ENCODE results near the gene MADD.

Gene MADD

DNA sequence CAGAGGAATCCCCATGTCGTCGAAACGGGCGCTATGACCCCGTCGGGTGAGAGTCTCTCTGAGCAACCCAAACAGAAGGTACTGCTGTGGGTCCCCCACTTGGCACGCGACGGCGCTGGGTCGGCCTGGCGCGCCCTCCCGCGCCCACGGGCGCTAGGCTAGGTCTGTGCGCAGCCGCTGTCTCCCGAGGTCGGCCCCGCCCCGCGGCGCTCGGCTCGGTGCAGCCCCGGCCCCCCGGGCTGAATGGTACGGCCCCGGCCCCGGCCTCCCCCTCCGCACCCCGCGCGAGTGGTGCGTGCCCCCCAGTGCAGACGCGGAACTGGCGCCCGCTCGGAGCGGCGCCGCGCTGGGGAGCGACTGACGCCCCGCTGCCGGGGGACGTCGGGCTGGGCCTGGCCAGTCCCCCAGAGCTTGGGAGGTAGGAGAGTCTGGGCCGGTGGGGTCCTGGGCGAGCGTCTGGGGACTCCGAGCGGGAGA is at the start of gene MADD:
Gene MADD, plus strand, starts transcription at position 305 of the 477 bp plus-strand sequence.
- no peak for DNase-seq (ENCODE audit: low read depth)

DNA sequence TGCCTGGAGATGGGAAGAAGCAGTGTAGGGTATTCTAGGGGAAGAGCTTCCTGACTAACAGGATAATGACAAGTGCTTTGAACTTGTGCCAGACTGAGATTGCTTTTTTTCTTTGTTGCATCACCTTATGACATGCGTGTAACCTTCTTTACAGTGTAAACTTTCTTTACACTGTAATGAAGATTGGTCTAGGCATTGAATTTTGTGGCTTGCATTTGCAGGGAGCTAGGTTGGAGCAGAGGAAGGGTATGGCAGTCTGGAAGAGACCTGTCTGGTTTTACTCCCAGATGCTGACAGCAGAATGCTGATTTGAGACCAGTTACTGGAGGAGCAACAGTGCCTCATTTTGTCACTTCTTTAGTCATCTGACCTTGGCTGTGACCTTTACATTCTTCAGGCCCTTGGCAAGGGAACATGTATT is 49.5 kb upstream of the MADD start:
- peak; percentile 32 for DNase-seq (ENCODE audit: low read depth)

DNA sequence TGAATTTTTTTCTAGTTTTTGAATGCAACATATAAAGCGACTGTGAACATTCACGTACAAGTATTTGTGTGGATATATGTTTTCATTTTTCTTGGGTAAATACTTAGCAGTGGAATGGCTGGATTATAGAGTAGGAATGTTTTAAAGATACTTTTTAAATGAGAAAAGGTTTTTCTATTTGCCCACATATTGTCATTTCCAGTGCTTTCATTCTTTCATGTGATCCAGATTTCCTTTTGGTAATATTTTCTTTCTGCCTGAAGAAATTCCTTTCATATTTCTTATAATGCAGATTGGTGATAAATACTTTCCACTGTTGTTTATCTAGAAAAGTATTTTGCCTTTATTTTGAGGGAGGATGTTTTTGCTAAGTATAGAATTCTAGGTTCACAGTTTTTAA is 47.2 kb upstream of the MADD start:
- DNase-seq (ENCODE audit: low read depth) = no peak

DNA sequence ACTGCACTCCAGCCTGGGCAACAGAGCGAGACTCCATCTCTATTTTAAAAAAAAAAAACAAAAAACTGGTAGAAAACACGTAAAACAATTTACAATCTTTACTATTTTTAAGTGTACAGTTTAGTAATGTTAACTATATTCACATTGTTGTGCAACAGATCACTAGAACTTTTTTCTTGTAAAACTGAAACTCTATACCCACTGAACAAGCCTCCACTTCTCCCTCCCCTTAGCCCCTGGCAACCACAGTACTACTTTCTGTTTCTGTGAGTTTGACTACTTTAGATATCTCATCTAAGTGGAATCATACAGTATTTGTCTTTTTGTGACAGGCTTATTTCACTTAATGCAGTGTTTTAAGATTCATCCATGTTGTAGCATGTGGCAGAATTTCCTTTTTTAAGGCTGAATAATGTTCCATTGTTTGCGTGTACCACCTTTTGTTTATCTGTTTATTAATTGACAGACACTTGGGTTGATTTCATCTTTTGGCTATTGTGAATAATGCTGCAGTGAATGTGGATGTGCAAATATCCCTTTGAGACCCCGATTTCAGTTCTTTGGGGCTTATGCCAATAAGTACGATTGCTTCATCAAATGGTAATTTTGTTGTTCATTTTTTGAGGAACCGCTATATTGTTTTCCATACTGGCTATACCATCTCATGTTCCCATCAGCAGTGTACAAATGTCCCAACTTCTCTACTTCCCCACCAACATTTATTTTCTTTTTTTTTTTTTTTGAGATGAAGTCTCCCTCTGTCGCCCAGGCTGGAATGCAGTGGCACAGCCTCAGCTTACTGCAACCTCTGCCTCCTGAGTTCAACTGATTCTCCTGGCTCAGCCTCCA is 44.2 kb upstream of the MADD start:
- no peak for DNase-seq (ENCODE audit: low read depth)

DNA sequence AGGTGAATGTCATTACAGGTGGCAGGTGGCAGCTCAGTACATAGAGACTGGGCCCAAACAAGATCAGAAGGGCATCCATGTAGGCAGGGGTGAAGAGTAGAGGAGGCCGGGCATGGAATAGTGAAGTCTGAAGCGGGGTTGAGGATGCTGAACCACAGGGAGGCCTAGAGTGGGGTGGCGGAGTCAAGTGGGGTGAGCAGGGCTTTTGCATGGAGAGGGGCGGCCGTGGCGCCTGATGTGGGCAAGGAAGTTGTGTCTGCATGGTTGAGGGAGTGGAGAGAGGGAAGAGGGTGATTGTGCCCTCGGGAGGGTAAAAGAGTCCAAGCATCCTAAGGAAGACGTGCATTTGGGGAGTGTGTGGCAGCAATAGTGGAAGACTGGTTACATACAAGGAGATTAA is 40.8 kb upstream of the MADD start:
- no peak for DNase-seq (ENCODE audit: low read depth)

DNA sequence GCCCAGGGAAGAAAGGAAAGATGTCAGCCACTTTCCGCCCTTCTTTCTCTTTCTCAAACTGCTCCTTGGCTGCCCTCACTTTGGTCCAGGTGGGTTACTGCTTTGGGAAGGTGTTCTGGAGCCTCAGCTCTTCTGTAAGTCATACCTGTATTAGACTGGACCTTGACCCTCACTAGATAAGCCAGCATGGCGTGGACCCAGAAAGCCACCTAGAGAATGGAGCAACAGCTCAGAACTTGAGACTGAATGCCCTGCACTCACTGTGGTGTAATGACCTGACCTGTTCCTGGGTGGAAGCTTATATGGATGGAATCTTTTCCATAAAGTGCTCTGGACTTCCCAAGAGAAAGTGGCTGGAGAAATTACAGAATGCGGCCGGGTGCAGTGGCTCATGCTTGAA is 36.9 kb upstream of the MADD start:
- DNase-seq (ENCODE audit: low read depth) = no peak

DNA sequence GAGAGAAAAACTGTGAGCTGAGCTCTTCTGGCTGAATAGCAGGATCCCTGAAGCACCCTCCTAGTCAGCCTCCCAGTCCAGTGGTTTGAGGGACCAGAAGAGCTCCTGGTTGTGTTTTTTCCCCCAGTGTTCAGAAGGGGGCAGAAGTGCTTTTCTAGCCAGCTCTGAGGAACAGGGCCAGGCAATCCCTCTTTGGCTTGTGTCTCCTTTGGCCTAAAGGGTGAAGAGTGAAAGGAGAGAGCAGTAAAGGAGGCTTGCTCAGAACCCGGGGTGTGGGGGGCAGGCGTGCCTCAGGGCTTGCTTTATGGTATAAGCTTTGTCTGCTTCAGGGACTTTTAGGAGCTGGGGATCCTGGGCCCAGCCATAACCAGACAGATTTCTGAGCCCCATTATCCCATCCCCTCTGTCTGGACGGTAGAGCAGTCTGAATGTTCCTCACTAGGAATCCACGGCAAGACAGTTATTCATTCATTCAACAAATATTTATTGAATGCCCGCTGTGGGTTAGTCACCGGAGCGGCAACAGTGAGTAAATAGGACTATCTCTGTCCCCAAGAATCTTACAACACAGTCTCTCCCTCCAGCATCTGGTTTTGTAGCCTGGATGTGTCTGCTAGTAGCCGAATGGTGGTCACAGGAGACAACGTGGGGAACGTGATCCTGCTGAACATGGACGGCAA is 35.8 kb upstream of the MADD start:
- peak; percentile 56 for DNase-seq (ENCODE audit: low read depth)

DNA sequence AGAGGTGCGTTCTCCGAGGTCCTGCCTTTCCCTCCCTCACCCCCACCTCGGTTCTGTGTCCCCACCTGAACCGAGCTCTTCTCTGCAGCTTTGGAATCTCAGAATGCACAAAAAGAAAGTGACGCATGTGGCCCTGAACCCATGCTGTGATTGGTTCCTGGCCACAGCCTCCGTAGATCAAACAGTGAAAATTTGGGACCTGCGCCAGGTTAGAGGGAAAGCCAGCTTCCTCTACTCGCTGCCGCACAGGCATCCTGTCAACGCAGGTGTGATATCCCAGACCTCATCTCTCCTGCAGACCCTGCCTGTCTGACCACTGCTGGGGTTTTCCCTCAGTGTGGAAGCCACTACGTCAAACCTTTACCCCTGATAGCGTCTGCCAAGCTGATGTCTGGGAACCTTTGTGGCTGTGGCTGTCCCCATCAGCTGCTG is 35.2 kb upstream of the MADD start:
- no peak for DNase-seq (ENCODE audit: low read depth)

DNA sequence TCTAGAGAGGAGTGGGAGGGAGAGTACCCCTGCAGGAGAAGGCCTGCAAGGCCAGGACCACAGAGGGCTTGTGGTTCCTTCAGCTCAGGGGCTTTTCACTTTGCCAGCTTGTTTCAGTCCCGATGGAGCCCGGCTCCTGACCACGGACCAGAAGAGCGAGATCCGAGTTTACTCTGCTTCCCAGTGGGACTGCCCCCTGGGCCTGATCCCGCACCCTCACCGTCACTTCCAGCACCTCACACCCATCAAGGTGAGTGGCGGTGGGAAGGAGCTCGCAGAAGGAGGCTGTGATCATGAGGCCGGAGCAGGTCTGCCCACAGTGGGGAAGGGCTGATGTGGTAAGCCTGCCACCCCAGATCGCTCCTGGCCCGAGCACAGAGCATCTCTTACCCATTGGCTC is 34.8 kb upstream of the MADD start:
- DNase-seq (ENCODE audit: low read depth) = no peak

DNA sequence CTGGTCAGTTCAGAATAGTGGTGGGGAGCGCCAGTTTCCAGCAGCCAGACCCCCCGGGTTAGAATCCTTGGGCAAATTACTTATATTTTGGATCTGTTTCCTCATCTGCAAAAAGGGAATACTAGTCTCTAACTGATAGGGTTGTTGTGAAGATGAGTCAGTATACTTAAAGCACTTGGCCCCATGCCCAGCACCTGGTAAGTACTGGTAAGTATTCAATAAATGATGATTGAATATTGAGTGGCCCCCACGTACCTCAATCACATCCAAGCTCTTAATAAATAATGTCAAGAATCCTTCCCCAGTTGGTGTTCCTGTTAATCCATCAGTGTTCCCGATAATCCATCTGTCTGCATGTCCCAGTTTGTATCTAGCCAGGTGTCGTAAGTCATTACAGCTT is 33.5 kb upstream of the MADD start:
- no peak for DNase-seq (ENCODE audit: low read depth)

DNA sequence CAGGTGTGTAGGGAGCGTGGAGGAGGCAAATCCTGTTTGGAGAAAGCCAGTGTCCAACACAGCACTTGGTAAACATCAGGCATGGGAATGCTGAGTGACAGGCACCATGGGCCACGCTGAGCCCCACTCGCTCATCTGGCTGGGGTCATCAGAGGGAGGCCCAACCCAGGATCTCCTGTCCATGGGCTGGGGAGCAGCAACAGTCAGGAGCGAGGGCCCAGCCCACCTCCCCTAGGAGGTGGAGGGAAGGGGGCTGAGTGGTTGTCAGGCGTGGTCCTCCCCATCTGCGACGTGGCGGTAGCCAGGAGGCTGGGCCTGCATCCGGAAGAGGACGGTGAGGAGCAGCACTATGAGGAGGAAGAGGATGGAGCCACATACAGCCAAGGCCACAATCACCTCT is 30.1 kb upstream of the MADD start:
- no peak for DNase-seq (ENCODE audit: low read depth)

DNA sequence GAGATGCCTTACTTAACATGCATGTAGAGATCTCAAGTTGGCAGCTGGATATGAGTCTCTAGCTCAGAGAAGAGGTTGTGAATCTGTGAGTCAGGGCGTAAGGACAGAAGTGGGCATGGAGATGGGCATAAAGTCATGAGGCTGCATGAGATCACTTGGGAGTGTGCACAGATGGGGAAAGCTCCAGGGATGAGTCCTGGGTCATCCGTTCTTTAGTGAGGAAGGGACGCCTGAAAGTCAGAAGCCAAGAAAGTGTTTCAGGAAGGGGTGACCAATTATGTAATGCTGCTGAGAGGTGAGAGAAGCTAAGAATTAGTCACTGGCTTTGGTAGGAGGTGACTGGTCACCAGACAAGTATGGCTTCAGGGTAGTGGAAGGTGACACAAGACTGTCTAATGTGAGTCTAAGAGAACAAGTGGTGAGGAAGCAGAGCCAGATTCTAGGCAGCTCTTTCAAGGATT is 28.1 kb upstream of the MADD start:
- DNase-seq (ENCODE audit: low read depth) = no peak

DNA sequence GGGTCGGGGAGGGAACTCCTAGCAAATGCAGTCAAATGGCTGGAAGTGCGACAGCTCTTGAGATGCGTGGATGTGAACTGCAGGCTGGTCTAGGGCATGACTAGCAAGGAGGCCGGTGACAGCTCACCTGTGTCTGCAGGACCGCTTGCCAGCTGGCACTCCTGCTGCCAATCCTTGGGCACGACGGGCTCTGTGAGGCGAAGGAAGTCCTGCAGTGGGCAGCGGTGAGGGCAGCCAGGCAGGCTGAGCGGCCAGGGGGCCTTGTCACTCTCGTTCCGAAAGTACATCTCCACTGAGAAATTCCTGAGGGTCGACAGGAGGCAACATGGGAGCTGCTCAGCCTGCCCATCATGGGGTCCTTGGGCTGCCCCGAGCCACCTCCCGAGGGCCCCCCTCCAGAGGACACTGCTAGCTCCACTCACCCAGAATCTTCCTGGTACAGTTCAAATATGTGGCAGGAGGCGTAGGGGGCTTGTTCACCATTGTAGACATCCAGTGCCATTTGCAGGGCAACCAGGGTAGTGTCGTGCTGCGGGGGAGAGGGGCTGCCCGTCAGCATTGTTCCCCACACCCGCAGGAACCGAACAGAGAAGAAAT is 27.2 kb upstream of the MADD start:
- no peak for DNase-seq (ENCODE audit: low read depth)

DNA sequence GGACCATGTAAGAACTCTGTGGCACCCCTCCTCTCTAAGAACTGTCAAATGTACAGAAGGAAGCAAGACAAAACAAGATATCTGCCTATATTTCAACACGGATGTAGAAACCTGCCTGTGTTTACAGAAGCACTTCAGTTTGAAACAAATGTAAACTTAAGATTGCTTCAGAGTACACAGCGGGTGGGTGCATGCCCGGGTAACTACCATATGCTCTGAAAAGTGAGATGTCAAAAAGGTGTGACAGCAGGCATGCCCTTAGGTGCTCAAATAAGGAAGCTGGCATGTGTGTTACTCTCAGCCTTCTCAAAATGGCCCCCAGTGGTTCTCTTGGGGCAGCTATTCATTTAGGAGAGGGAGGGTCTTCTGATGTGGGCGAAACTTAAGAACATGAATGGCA is 26.5 kb upstream of the MADD start:
- no peak for DNase-seq (ENCODE audit: low read depth)

DNA sequence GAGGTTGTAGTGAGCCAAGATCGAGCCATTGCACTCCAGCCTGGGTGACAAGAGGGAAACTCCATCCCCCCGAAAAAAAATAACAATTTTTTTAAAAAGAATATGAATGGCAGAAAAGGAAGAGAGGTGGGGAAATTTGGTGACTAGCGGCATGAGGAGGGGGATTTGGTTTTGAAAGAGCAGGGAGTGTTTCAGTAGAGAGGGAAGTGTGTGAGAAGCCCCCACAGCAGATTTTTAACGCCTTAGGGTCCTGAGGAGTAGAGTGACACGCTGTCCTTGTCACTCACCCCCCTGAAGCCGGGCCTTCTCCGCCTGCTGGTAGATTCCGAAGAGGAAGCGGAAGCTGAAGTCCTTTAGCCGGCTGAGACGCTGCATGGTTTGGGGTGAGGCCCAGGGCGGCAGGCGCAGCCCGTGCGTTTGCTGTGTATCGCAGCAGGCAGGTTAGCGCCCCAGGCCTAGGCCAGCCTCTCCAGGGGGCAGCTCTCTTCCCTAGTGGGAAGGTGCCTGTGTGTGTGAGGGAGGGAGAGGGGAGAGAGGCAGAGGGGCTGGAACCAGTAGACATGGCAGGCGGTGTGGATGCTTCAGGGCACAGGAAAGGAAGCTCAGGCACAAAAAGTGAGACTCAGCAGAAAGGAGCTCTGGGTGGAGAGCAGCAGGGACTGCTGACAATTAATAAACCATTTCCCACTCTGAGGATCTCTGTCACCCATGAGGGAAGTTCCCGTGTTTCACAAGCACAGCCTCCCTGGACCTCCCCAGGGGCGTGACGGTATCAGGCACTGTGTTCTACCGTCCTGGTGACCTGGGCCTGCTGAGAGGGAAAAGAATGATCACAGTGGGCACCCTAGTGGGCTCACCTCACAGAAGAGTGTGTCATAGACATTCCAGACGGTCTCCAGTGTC is 25.2 kb upstream of the MADD start:
- no peak for DNase-seq (ENCODE audit: low read depth)

DNA sequence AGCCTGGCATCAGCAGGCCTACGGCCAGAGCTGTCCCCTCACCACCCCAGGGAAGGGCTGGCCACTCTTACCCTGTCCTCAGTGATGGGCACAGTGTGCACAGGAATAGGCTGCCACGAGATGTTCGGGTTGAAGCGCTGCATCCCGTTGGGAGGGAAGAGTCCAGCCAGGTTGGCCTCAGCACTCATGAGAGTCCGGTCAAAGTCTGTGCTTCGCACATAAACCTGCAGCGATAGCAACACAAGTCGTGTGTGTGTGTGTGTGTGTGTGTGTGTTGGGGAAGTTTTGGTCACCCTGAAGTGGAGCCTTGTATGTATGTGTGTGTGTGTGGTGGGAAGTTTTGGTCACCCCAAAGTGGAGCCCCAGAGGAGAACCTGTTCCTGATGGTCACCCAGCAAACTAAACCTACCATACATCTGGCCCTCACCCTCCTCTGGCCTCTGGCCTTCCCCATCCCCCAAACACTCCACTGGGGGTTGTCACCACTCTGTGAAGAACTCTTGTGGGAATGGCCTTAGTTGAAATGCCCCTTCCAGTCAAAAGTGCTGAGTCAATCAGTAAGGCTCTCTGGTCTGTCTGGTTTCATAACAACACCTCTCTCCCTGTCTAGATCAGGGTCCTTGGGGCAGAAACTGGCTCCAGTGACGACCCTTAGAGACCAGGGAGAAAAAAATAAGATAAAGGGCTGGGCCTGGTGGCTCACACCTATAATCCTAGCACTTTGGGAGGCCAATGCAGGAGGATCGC is 24.1 kb upstream of the MADD start:
- no peak for DNase-seq (ENCODE audit: low read depth)

DNA sequence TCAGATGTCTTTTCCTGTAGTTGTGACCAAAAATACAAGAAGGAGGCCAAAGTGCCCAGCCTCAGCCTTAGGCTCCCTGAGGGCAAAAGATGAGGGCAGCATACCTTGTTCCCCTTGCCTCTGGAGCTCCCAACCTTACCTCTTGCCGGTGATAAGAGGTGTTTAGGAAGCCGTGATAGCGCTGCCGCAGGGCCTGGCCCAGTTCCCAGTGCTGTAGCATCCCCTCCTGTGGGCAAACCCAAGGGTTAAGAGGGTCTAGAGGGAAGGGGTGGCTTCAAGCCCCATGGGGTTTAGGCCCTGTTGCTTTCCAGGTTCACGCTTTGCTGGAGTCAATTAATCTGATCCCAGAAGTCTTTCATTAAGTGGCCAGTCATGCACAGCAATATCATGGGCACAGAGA is 22.4 kb upstream of the MADD start:
- no peak for DNase-seq (ENCODE audit: low read depth)

DNA sequence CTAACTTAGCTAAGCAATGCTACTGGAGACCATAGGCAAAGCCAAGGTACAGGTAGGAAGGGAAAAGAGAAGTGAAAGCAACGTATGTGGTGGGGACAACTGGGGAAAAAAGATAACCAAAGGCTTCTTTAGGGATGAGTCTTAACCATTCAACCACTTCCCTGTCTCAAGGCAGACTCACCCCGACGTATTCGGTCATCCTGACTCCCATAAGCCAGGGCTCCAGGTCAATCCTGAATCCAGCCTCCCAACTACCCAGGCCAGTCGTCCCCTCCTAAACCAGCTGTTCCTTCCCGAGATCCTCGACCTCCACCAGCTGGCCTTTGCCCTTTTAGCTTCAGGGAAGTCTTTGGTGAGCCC is 21.6 kb upstream of the MADD start:
- no peak for DNase-seq (ENCODE audit: low read depth)

DNA sequence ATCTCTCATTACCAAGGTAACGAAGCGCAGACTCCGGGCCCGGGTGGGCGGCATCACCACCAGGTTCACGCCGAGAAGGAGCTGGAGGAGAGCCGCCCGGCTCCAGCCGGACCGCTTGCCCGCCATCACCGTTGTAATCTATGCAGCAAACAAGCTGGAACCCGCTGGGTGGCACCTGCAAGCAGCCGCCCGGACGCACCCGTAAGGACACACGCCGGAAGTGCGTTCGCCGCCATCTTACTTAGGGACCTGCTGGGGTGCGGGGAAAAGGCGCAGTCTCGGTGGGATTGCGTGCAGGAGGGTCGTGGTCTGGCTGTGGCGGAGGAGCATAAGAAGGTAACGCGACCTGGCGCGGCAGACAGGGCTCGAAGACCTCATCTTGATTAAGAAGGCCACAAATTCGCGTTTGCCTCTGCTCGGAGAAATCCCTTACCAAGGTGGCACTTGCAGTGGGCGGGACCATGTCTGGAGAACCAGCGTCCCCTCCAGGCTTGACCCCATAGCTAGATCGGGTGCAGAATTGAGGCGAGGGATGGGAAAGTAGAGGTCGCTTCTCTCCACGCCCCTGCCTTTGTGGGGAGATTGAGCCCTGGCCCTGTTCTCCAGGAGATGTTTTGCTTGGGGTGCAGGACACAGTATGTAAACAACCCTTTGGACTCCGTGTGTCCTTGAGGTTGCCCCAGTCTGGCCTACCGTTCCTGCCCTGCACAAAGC is 21.1 kb upstream of the MADD start, which contains the start of gene ACP2:
Gene ACP2, minus strand, starts transcription at position 151 of the 714 bp plus-strand sequence. Its CDS starts 25 bp downstream, at position 126.
- no peak for DNase-seq (ENCODE audit: low read depth)

DNA sequence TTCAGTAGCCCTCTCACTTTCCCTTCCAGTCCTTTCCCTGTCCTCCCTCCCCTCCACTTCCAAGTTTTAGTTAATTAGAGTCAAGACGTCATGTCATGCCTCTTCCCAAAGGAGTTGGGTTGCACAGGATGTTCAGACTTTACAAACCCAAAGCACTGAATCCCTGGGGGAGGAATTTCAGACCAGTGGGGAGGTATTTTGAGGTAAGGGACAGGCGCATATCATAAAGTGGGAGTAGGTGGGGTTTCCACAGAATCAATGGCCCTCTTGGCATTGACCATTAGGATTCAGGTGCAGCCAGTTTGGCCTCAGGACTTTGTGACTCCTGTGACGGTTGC is 20.6 kb upstream of the MADD start:
- no peak for DNase-seq (ENCODE audit: low read depth)

DNA sequence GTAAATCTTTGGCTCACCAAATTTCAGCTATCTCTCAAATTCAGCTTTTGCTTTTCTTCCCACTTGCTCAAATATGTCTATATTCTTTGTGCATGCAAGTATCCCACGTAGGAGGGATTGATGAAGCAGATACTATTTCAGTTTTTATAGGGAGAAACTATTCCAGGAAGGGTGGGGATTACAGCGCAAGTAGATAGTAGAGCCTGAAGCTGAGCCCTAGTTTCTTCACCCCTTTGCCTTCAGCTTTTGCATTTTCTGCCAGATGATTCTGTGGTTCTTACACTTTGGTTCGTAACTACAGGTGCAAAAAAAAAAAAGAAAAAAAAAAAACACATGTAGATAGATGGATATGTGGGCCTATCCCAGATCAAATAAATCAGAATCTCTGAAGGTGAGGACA is 18.2 kb upstream of the MADD start:
- DNase-seq (ENCODE audit: low read depth) = no peak

Measured in non-pigmented ciliary epithelial cell (primary cell).